Stimulated activated CD8-positive, alpha-beta memory T cell treated with anti-CD3 and anti-CD28 coated beads, Interleukin-12 subunit alpha, Interleukin-12 subunit beta, amount 100 ng/mL, for 24 hours (primary cell): Measurements from ENCODE around the gene PPFIA4.
A peak's percentile ranks its signal among the peaks of the same experiment; 100 is the strongest.
"Not testable (repeated sequence)": the region's sequence is repeated elsewhere in the genome, so short reads cannot be mapped to it uniquely, and the experiment has no call there.

Source experiments
- DNase-seq: peaks from one replicate; pipeline ENCODE4 v3.0.0-alpha.2; 2020; ENCODE audit errors: extremely low read depth

PPFIA4 gene

DNA sequence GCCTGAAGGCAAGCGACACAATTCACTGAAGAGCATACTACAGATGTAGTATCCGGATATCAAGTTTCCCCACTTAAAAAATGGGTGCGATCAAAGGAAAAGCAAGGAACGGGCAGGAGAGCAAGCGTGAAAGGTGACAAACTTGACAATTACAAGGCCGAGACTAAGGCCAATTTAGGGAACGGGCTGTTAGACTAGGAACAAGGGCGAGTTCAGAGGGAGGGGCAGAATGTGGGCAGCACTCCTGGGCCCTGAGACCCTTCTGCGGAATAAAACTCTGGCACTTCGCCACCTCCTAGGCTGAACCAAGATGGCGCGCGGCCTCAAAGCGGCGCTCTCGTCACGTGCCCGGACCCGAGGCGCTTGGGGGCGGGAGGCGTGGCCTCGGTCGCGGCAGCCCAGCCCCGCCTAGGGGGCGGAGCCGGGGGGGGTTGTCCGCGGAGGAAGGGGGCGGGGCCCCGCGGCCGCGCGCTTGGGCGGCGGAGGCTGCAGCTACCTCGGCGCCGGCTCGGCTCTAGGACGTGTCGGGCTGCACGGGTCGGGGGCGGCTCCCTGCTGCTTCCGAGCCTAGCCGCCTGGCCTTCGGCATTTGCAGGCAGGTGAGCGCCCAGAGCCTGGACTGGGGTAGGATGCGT lies at the start of gene PPFIA4:
Gene PPFIA4 (plus strand): TSS at position 461 of the 635 bp plus-strand sequence. CDS start 12,518 bp downstream, outside the sequence.
- DNase-seq: peak; percentile 56

- no peak for DNase-seq
Measured at GRCh38 chr1:202976633-202977032, 49.7 kb upstream of the PPFIA4 start.

DNA sequence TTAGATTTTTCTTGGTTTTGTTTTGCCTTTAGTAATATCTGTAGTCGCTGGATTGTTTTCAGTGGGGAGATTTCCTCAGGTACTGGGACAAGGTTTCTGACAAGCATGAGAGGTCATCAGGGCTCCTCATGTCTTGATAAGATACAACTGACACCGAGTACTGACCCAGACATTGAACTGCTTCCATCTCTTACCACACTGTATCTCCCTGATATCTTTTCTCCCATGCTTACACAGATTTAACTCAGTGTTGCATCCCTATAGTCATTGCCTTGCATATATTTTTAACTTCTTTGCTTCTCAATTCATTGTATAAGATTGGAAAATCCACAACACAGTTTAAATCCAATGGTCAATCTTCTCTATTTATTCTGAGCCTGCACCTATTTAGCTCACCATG lies 46.8 kb upstream of the PPFIA4 start:
- DNase-seq: no peak

GRCh38 chr1:202981939-202982338 lies 44.4 kb upstream of the PPFIA4 start:
- no peak for DNase-seq

- DNase-seq: no peak
Measured at GRCh38 chr1:202982715-202983430, 43.4 kb upstream of the PPFIA4 start.

DNA sequence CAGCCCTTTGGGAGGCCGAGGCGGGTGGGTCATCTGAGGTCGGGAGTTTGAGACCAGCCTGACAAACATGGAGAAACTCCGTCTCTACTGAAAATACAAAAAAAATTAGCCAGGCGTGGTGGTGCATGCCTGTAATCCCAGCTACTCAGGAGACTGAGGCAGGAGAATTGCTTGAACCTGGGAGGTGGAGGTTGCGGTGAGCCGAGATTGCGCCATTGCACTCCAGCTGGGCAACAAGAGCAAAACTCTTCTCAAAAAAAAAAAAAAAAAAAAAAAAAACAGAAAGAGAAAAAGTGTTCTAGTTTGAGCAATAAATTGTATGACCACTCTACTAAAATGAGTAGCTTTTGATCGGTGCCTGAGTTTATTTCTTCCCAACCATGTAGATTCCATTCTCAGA lies 40.2 kb upstream of the PPFIA4 start:
- DNase-seq: not testable (repeated sequence)

GRCh38 chr1:202987255-202987654 lies 39.0 kb upstream of the PPFIA4 start:
- DNase-seq: no peak

DNA sequence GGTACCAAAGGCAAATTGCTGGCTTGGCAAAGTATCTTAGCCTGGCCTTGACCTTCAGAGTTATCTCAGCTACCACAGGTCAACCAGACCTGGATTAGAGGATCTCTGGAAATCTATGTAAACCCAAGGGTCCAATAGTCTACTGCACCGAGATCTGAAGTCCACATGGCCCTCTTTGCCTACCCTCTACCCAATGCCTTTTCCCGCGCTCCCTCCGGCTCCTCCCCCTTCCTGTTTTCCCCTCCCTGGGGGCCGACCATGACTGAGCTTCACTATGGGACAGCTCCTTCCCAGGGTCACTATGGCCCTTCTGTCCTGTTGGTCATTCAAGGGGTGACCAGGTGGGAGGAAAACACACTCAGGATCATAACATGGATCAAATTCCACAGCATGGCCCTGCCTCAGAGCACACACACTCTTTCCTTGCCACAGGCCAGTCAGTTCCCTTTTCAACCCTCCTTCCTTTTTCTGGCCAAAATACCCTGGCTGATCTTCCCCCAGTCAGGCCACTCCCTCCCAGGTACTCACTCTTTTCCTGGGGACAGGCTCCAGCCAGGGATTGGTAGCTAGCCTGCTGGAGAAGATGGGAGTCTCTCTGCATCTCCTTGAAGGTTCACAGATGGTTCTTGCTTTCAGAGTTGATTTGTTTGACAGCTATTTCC lies 38.2 kb upstream of the PPFIA4 start:
- no peak for DNase-seq

DNA sequence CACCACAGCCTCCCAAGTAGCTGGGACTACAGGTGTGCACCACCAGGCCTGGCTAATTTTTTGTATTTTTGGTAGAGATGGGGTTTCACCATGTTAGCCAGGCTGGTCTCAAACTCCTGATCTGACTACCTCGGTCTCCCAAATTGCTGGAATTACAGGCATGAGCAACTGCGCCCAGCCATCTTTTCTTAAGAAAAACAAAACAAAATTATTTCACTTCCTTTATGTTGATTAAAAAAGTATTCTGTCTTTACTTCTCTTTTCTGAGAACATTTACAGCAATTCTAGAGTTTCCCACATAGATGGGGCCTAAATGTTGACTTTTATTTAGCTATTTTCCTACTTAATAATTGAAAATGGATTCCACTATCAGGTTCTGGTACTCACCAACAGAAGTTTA lies 36.4 kb upstream of the PPFIA4 start:
- DNase-seq: no peak

DNA sequence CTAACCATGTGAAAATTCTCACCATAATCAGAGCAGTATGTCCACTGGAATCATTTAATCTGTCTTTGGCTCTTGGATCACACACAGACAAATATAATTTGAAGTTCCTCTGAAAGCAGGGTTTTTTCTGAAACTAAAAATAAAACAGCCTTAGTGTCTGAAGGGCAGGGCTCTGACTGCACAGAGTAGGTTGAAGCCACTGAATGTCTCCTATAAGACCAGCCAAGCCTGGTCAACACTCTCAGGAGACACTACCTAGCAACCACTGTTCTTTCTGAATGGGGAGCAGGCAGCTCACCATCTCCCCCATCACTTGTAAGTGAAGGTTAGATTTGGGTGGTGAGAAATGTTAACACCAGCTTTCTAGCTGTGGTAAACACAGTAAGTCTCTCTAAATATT lies 35.2 kb upstream of the PPFIA4 start:
- DNase-seq: no peak

GRCh38 chr1:202994756-202995155 lies 31.5 kb upstream of the PPFIA4 start:
- no peak for DNase-seq

GRCh38 chr1:202998836-202999750 lies 27.2 kb upstream of the PPFIA4 start:
- DNase-seq: no peak

- no peak for DNase-seq
Measured at GRCh38 chr1:203000217-203000944, 25.9 kb upstream of the PPFIA4 start.

GRCh38 chr1:203001986-203002385 lies 24.3 kb upstream of the PPFIA4 start:
- DNase-seq: no peak

- DNase-seq: no peak
Measured at GRCh38 chr1:203002951-203003350, 23.3 kb upstream of the PPFIA4 start.

DNA sequence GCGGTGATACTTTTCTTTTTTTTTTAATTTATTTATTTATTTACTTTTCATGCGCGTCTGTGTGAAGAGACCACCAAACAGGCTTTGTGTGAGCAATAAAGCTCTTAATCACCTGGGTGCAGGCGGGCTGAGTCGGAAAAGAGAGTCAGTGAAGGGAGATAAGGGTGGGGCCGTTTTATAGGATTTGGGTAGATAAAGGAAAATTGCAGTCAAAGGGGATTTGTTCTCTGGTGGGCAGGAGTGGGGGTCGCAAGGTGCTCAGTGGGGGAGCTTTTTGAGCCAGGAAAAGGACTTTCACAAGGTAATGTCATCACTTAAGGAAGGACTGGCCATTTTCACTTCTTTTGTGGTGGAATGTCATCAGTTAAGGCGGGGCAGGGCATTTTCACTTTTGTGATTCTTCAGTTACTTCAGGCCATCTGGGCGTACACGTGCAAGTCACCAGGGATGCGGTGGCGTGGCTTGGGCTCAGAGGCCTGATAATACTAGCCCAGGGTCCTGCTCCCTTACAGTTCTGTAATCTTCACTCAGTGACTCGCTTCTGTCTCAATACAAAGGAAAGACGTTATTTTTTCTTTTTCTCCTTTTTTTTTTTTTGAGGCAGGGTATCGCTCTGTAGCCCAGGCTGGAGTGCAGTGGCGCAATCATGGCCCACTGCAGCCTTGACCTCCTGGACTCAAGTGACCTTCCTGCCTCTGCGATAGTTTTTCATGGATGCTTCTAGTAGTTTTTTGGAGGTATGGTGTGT lies 20.7 kb upstream of the PPFIA4 start:
- not testable (repeated sequence) for DNase-seq

GRCh38 chr1:203006948-203007871 lies 19.1 kb upstream of the PPFIA4 start, which contains the start of gene TMEM183A:
TSS of gene TMEM183A (plus strand) at chr1:203007374. CDS start at chr1:203007466, 92 bp downstream.
- DNase-seq: peak; percentile 91

- DNase-seq: no peak
Measured at GRCh38 chr1:203009185-203009584, 17.1 kb upstream of the PPFIA4 start.

DNA sequence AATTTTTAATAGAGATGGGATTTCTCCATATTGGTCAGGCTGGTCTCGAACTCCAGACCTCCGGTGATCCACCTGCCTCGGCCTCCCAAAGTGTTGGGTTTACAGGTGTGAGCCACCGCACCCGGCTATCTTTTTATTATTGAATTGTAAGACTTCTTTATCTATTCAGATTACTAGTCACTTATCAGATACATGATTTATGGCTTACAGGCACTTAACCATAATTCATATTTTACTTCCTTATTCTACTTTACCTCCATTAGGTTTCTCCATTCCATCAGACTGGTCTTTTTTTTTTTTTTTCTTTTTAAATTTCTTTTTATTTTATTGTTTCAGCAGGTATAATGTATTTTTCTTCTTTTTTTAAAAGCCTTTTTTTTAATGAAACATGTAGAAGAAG lies 14.7 kb upstream of the PPFIA4 start:
- no peak for DNase-seq
